Esophagus muscularis mucosa (tissue), 4 donors: Measurements from ENCODE around the gene CLUH.

Experiments used
- CTCF ChIP-seq, 3 experiments: fragments of 200-600 bp in 2 of 3; fragments of 450-650 bp in 1 of 3; sonication (generic) in 2 of 3; IDR thresholded peaks; one replicate each; pipeline ENCODE4 v1.5.1; 2017 to 2019; ENCODE audit warnings: antibody characterized with exemption in 3 of 3, mild to moderate bottlenecking in 2 of 3, moderate library complexity in 1 of 3
- EP300 ChIP-seq: sonication (generic); formaldehyde crosslinking; IDR thresholded peaks from one replicate; pipeline ENCODE4 v1.6.1; 2017; ENCODE audit warnings: antibody characterized with exemption
- POLR2A ChIP-seq: fragments of 450-650 bp; IDR thresholded peaks from one replicate; pipeline ENCODE4 v1.6.1; 2017; ENCODE audit warnings: antibody characterized with exemption, moderate library complexity, mild to moderate bottlenecking, low read depth
- POLR2AphosphoS5 ChIP-seq, 2 donors: sonication (generic); formaldehyde crosslinking; IDR thresholded peaks; one replicate each; pipeline ENCODE4 v1.6.1; 2017; ENCODE audit warnings: antibody characterized with exemption in 2 of 2

- TF ChIP-seq CTCF (IDR thresholded peaks at IDR 0.05) (no peak), POLR2A (no peak), POLR2AphosphoS5 (IDR thresholded peaks at IDR 0.05) (no peak), EP300 (no peak)
These were observed 24.5 kb downstream of the CLUH start for GRCh38 chr17:2687074-2687418.
